Measurements from ENCODE around the gene UAP1L1. TPM values are rescaled to one million over a fixed set of nuclear protein-coding genes. Genes with fewer than 3 reads are reported as not detected.
A peak's percentile ranks its signal among the peaks of the same experiment; 100 is the strongest.

Gene UAP1L1, protein sequence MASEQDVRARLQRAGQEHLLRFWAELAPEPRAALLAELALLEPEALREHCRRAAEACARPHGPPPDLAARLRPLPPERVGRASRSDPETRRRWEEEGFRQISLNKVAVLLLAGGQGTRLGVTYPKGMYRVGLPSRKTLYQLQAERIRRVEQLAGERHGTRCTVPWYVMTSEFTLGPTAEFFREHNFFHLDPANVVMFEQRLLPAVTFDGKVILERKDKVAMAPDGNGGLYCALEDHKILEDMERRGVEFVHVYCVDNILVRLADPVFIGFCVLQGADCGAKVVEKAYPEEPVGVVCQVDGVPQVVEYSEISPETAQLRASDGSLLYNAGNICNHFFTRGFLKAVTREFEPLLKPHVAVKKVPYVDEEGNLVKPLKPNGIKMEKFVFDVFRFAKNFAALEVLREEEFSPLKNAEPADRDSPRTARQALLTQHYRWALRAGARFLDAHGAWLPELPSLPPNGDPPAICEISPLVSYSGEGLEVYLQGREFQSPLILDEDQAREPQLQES
- total RNA-seq: 13.3 TPM

DNA sequence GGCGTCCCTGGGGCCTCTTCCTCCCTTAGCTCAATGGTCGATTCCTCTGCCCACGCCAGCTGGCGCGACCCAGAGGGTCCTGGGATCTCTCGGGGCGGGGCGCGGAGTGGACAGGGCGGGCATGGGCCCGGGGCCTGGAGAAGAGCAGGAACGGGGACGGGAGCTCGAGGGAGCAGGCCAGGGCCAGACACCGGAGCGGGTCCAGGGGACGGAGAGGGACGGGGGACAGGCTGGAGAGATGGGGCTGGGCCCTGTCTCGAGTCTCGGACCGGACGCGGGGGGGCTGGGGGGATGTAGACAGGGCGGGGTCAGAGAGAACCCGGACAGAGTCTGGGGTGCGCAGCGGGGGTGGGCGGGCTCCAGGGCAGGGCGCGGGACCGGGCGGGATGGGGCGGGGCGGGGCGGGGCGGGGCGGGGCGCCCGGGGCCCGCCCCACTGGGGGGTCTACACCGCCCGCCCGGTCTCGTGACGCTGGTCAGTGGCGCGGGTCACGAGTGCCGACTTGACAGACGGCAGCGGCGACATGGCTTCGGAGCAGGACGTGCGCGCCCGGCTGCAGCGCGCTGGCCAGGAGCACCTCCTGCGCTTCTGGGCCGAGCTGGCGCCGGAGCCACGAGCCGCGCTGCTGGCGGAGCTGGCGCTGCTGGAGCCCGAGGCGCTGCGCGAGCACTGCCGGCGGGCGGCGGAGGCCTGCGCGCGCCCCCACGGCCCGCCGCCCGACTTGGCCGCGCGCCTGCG is at the start of gene UAP1L1:
Gene UAP1L1 (plus strand): TSS at position 508 of the 738 bp plus-strand sequence. CDS start 16 bp downstream, at position 524.
- TF ChIP-seq POLR2A (IDR thresholded peaks at IDR 0.05): peak in 1 of 2 donors; percentile 66
- peak; percentile 24 to 43 for TF ChIP-seq POLR2AphosphoS5 (IDR thresholded peaks at IDR 0.05; ENCODE audit: insufficient read depth in 1 of 2, low read depth in 1 of 2)
- TF ChIP-seq, protein P1, sequence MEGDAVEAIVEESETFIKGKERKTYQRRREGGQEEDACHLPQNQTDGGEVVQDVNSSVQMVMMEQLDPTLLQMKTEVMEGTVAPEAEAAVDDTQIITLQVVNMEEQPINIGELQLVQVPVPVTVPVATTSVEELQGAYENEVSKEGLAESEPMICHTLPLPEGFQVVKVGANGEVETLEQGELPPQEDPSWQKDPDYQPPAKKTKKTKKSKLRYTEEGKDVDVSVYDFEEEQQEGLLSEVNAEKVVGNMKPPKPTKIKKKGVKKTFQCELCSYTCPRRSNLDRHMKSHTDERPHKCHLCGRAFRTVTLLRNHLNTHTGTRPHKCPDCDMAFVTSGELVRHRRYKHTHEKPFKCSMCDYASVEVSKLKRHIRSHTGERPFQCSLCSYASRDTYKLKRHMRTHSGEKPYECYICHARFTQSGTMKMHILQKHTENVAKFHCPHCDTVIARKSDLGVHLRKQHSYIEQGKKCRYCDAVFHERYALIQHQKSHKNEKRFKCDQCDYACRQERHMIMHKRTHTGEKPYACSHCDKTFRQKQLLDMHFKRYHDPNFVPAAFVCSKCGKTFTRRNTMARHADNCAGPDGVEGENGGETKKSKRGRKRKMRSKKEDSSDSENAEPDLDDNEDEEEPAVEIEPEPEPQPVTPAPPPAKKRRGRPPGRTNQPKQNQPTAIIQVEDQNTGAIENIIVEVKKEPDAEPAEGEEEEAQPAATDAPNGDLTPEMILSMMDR (IDR thresholded peaks at IDR 0.05): no peak
- peaks cover 0 to 34% of the 10 kb centered on the region in 2 donors for H3K36me3 ChIP-seq
- no peaks in the 10 kb centered on the region for H3K9me3 ChIP-seq
- peak within 1 kb of the TSS; percentile 68 to 77 for H3K4me3 ChIP-seq
- no peaks in the 10 kb centered on the region for H3K27me3 ChIP-seq
- H3K4me1 ChIP-seq: peaks cover 25% of the 10 kb centered on the region
- no peak for DNase-seq (ENCODE audit: extremely low spot score in 2 of 2)
- peak within 1 kb of the TSS; percentile 77 for H3K27ac ChIP-seq
- intact Hi-C loops (cut with DNase I): no loop called here

DNA sequence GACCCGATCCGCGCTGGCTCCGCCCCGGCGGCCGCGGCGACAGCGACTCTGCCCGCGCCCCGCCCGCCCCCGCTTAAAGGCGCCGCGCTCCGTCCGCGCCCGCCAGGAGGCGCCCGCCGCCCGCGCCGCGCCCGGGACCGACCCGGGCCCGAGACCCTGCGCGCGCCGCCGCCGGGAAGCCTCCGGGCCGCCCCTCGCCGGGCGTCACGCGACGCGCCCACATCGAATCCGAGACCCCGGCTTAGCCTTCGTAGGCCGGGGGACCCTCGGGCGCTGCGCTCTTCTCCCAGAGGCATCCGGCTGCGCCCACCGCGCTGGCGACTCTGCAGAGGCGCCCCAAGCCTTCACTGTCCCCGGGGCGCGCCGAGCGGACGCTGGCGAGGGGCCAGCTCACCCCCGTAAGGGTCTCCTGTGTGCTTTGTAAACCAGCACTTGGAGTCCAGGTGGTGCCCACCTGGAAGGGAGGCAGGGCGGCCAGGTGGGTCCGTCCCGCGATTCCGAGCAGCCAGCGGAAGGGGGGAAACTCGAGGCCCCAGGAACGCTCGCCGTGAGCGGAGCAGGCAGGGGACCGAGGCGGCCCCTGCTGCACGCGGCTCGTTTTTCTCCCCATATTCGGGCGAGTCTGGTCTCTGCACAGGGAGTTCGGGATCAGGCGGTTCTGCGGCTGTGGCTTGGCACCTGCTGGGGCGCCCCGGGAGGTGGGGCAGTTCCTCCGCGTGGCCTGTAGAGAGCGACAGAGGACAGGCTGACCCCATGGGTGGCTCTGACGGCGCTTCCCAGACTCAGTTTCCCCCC is 48.9 kb upstream of the UAP1L1 start:
- H3K27me3 ChIP-seq: no peaks in the 10 kb centered on the region
- TF ChIP-seq POLR2A (IDR thresholded peaks at IDR 0.05): no peak
- TF ChIP-seq POLR2AphosphoS5 (IDR thresholded peaks at IDR 0.05; ENCODE audit: insufficient read depth in 1 of 2, low read depth in 1 of 2): peak in 1 of 2 donors; percentile 26
- TF ChIP-seq, protein P1 (IDR thresholded peaks at IDR 0.05): peak in 2 of 3 experiments; percentile 2 to 23
- H3K9me3 ChIP-seq: no peaks in the 10 kb centered on the region
- H3K4me1 ChIP-seq: peaks cover 40% of the 10 kb centered on the region
- H3K36me3 ChIP-seq: no peaks in the 10 kb centered on the region
- H3K27ac ChIP-seq: peak overlapping the region; percentile 77
- intact Hi-C loops (cut with DNase I): loop anchor here (2.0 to 5.0 kb wide), 2 partner anchors 86 to 238 kb away; partner anchors contain the start of genes FBXW5 and TMEM141
- peak overlapping the region; percentile 67 to 76 for H3K4me3 ChIP-seq
- no peak for DNase-seq (ENCODE audit: extremely low spot score in 2 of 2)

DNA sequence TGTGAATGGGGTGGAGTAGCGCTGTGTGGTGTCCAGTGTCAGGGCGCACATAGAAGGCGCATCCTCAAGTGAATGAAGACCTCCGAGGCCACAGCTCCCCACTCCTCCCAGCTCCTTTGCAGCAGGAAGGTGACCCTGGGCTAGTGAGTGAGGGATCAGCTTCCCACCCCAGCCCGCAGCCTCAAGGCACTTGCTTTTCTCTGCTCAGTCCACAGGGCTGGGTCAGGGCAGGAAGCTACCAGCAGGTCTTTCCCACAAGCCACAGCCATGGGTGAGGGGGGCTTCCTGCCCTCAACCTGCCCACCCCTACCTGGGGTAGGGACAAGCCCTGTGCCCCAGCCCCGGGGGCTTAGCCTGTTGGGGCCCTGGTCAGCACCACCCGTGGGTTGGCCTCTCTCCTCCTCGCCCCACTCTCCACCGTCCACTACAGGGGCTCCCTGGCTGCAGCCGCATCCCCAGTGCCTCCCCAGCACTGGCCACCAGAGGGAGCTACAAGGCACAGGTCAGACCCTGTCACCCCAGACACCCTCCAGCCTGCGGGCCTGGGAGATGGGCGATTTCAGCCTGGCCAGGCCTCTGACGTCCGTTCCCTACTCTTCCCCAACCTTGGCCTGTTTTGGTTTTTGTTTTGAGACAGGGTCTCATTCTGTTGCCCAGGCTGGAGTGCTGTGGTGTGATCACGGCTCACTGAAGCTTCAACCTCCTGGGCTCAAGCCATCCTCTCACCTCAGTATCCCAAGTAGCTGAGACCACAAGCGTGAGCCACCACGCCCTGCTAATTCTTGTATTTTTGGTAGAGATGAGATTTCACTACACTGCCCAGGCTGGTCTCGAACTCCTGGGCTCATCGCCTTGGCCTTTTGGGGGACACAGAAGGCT is 48.0 kb upstream of the UAP1L1 start:
- H3K36me3 ChIP-seq: no peaks in the 10 kb centered on the region
- intact Hi-C loops (cut with DNase I): loop anchor here (2.0 to 5.0 kb wide), 2 partner anchors 87 to 238 kb away; partner anchors contain the start of genes FBXW5 and TMEM141
- H3K27me3 ChIP-seq: no peaks in the 10 kb centered on the region
- no peak for DNase-seq (ENCODE audit: extremely low spot score in 2 of 2)
- H3K27ac ChIP-seq: peak overlapping the region; percentile 77
- peaks cover 40% of the 10 kb centered on the region for H3K4me1 ChIP-seq
- TF ChIP-seq POLR2AphosphoS5 (IDR thresholded peaks at IDR 0.05; ENCODE audit: insufficient read depth in 1 of 2, low read depth in 1 of 2): no peak
- TF ChIP-seq, protein P1 (IDR thresholded peaks at IDR 0.05): peak; percentile 69 to 75 (median 75)
- no peaks in the 10 kb centered on the region for H3K9me3 ChIP-seq
- H3K4me3 ChIP-seq: peak overlapping the region; percentile 67 to 76

DNA sequence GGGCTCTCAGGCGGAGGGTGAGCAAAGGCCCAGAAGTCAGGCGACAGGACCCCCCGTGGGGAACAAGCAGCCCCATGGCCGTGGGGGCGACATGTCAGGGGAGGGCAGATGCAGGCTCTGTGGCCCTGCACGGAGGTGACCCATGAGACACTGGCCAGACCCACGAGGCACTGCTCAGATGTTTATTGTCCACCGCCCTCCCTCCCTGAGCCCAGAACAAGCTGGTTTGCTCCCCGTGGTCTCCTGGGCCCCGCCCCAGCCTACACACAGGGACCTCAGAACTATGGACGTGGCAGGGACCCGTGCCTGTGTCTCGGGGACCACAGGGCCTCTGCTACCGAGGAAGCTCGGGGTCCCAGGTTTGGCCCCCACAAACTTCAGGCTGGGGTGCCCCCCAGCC is 47.3 kb upstream of the UAP1L1 start:
- Histone ChIP-seq H3K9me3 (no peaks in the 10 kb centered on the region), H3K36me3 (no peaks in the 10 kb centered on the region), H3K27me3 (no peaks in the 10 kb centered on the region), H3K27ac (no peak overlapping the region), H3K4me3 (no peak overlapping the region), H3K4me1 (peaks cover 47% of the 10 kb centered on the region)
- DNase-seq (ENCODE audit: extremely low spot score in 2 of 2): no peak
- intact Hi-C loops (cut with DNase I): no loop called here
- TF ChIP-seq POLR2A (IDR thresholded peaks at IDR 0.05) (no peak), POLR2AphosphoS5 (IDR thresholded peaks at IDR 0.05; ENCODE audit: insufficient read depth in 1 of 2, low read depth in 1 of 2) (no peak)
- TF ChIP-seq, protein P1 (IDR thresholded peaks at IDR 0.05): no peak

All from vagina (tissue), 2 donors.